ENCODE results near the gene RNU1-2. TPM values are rescaled to one million over a fixed set of nuclear protein-coding genes. Genes with fewer than 3 reads are reported as not detected.
A peak's percentile ranks its signal among the peaks of the same experiment; 100 is the strongest.
"Not testable (repeated sequence)": the region's sequence is repeated elsewhere in the genome, so short reads cannot be mapped to it uniquely, and the experiment has no call there.

RNU1-2 gene
- total and polyA plus RNA-seq, 3 donors from 2014 or later: under 0.01 to 18.9 (median under 0.01) TPM

DNA sequence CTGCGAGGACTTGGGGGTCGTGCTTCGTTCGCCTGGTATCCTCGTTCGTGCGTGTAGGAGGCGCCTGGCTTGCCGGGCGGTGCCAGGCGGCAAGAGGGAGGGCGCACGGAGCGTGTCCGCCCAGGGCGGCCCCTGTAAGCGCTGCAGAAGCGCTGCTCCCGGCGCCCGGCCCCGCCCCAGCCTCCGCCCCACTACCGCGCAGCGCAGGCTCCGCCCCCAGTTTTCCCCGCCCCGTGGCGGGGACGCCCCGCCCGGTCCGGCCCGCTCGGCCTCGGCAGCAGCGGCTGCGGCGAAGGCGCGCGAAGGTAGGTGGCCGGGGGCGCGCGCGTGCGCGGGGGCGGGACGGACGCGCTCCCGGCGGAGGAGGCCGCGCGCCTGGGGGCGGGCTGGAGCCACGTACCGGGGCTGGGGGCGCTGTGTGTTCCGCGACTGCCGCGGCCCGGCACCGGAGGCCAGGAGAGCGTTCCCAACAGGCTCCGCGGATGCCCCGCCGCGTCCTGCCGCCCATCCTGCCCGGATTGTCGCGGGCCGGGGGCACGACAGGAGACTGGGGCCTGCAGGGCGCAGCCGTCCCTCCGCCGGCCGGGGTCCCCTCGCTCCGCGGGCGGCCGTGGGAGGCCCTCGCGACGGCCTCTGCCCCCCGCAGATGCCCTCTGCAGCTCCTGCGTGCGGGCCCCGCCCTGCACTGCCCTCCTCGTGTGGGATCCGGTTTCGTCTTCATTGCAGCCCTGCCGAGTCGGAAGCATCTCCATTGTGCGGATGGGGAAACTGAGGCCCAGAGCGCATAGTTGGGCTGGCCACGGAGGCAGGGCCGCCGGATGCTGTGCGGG, 18.3 kb downstream of the RNU1-2 start:
- Histone ChIP-seq H3K27me3 (no peaks in the 10 kb centered on the region), H3K4me1 (peaks cover 19% of the 10 kb centered on the region), H3K36me3 (ENCODE audit: low read depth, missing control alignments) (no peaks in the 10 kb centered on the region), H3K4me3 (peak overlapping the region; percentile 94 to 99), H3K9me3 (no peaks in the 10 kb centered on the region), H3K27ac (peak overlapping the region; percentile 82 to 87)
- 0 to 1% methylated on average over 61 to 101 of the region's 109 CpGs for WGBS, 2 donors
- DNase-seq: peak; percentile 95
- intact Hi-C loops (cut with DNase I; ENCODE audit: low total_unique reads): no loop called here
- TF ChIP-seq, protein P1, sequence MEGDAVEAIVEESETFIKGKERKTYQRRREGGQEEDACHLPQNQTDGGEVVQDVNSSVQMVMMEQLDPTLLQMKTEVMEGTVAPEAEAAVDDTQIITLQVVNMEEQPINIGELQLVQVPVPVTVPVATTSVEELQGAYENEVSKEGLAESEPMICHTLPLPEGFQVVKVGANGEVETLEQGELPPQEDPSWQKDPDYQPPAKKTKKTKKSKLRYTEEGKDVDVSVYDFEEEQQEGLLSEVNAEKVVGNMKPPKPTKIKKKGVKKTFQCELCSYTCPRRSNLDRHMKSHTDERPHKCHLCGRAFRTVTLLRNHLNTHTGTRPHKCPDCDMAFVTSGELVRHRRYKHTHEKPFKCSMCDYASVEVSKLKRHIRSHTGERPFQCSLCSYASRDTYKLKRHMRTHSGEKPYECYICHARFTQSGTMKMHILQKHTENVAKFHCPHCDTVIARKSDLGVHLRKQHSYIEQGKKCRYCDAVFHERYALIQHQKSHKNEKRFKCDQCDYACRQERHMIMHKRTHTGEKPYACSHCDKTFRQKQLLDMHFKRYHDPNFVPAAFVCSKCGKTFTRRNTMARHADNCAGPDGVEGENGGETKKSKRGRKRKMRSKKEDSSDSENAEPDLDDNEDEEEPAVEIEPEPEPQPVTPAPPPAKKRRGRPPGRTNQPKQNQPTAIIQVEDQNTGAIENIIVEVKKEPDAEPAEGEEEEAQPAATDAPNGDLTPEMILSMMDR (IDR thresholded peaks at IDR 0.05): peak in 1 of 3 experiments; percentile 24
- no peak for TF ChIP-seq POLR2A (IDR thresholded peaks at IDR 0.05)

DNA sequence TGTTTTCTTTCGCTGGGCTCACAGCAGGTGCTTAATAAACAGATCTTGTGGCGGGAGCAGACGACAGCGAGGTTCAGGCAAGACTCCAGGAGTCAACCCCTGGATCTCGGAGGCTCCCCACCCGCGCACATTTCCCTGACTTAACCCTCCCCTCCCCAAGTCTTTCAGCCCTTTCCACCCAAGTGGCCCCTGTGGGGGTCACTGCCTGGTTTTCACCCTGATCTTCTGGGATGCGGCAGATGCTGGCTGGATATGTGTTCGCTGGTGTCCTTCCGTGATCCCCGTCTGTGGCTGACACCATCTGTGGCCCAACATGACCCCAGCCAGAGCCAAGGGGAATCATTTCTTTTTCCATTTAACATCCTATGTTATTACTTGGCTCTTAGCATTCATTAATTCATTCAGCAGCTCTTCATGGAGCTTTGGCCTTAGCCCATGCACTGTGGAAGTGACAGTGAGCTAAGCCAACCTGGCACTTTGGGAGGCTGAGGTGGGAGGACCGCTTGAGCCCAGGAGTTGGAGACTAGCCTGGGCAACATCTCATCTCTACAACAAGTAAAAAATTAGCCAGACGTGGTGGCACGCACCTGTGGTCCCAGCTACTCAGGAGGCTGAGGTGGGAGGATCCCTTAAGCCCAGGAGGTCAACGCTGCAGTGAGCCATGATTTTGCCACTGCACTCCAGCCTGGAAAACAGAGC, 19.3 kb downstream of the RNU1-2 start:
- H3K27ac ChIP-seq; H3K9me3 ChIP-seq; DNase-seq; H3K36me3 ChIP-seq (ENCODE audit: low read depth, missing control alignments); H3K27me3 ChIP-seq; intact Hi-C loops (cut with DNase I; ENCODE audit: low total_unique reads): not testable (repeated sequence)
- H3K4me1 ChIP-seq: peaks cover 19% of the 10 kb centered on the region
- WGBS, 2 donors: 28 to 30% methylated on average over 15 of the region's 15 CpGs
- peak overlapping the region in 1 of 2 donors; percentile 94 for H3K4me3 ChIP-seq

DNA sequence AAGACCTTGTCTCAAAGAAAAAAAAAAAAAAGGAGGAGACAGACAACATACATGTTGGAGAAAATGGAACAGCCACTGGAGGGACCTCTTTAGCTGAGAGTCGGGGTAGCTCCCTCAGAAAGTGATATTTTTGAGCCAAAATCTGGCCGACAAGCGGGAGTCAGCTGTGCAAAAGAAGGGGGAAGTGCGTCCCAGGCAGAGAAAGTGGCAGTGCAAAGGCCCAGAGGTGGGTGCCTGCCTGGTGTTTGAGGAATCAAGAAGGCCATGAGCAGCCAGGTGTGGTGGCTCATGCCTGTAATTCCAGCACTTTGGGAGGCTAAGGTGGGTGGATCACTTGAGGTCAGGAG, 19.8 kb downstream of the RNU1-2 start:
- TF ChIP-seq, protein P1 (IDR thresholded peaks at IDR 0.05): no peak
- TF ChIP-seq POLR2A (IDR thresholded peaks at IDR 0.05): no peak
- WGBS, 2 donors: 65 to 73% methylated on average over 4 of the region's 4 CpGs
- Histone ChIP-seq H3K27ac (no peak overlapping the region), H3K4me3 (no peak overlapping the region), H3K9me3 (no peaks in the 10 kb centered on the region), H3K36me3 (ENCODE audit: low read depth, missing control alignments) (no peaks in the 10 kb centered on the region), H3K4me1 (peaks cover 19% of the 10 kb centered on the region), H3K27me3 (no peaks in the 10 kb centered on the region)
- no peak for DNase-seq
- intact Hi-C loops (cut with DNase I; ENCODE audit: low total_unique reads): no loop called here

DNA sequence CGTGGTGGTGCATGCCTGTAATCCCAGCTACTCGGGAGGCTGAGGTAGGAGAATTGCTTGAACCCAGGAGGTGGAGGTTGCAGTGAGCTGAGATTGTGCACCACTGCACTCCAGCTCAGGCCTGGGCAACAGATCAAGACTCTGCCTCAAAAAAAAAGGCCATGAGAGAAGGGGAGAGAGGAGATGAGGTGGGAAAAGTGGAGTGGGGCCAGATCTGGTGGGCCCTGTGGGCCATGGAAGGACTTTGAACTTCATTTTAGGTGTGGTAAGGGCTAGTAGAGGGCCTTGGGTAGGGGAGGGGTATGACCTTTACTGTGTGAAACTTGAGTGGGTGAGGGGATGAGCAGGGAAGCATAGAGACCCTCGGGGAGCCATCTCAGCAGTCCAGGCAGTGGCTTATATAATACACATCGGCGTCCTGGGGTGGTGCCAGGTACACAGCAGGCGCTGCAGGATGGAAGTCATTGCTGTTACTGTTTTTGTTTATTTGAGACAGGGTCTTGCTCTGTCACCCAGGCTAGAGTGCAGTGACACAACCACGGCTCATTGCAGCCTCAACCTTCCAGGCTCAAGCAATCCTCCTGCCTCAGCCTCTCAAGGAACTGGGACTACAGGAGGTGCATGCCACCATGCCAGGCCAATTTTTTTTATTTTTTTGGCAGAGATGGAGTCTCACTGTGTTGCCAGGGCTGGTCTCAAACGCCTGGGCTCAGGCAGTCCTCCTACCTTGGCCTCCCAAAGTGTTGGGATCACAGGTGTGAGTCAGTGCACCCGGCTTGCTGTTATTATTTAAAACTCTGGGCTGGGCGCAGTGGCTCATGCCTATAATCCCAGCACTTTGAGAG, 20.5 kb downstream of the RNU1-2 start:
- intact Hi-C loops (cut with DNase I; ENCODE audit: low total_unique reads); H3K36me3 ChIP-seq (ENCODE audit: low read depth, missing control alignments); H3K9me3 ChIP-seq; H3K4me3 ChIP-seq; DNase-seq; H3K27ac ChIP-seq; H3K27me3 ChIP-seq: not testable (repeated sequence)
- H3K4me1 ChIP-seq: peaks cover 19% of the 10 kb centered on the region
- WGBS, 2 donors: 77 to 80% methylated on average over 10 of the region's 10 CpGs

DNA sequence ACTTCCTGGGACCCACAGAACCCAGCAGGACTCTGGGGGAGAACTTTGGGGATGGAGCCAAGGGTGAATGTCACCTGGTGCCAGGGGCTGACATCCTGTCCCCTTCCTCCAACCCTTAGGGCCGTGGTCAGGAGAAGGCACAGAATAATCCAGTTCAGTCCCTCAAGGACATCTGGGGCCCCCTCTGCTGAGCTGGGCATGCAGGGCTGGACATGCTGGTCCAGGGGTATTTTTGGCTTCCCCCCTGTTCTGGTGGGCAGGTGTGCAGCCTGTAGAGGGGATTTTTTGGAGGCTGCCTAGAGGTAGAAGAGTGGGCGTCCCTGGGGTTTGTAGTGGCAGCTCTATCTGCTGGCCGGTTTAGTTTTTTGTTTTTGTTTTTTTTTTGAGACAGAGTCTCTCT, 22.6 kb downstream of the RNU1-2 start:
- no peaks in the 10 kb centered on the region for H3K9me3 ChIP-seq
- H3K4me3 ChIP-seq: no peak overlapping the region
- peaks cover 13% of the 10 kb centered on the region for H3K4me1 ChIP-seq
- 68 to 73% methylated on average over 3 of the region's 3 CpGs for WGBS, 2 donors
- TF ChIP-seq, protein P1 (IDR thresholded peaks at IDR 0.05): no peak
- no peak for TF ChIP-seq POLR2A (IDR thresholded peaks at IDR 0.05)
- intact Hi-C loops (cut with DNase I; ENCODE audit: low total_unique reads): no loop called here
- DNase-seq: no peak
- no peaks in the 10 kb centered on the region for H3K27me3 ChIP-seq
- H3K36me3 ChIP-seq (ENCODE audit: low read depth, missing control alignments): no peaks in the 10 kb centered on the region
- no peak overlapping the region for H3K27ac ChIP-seq

DNA sequence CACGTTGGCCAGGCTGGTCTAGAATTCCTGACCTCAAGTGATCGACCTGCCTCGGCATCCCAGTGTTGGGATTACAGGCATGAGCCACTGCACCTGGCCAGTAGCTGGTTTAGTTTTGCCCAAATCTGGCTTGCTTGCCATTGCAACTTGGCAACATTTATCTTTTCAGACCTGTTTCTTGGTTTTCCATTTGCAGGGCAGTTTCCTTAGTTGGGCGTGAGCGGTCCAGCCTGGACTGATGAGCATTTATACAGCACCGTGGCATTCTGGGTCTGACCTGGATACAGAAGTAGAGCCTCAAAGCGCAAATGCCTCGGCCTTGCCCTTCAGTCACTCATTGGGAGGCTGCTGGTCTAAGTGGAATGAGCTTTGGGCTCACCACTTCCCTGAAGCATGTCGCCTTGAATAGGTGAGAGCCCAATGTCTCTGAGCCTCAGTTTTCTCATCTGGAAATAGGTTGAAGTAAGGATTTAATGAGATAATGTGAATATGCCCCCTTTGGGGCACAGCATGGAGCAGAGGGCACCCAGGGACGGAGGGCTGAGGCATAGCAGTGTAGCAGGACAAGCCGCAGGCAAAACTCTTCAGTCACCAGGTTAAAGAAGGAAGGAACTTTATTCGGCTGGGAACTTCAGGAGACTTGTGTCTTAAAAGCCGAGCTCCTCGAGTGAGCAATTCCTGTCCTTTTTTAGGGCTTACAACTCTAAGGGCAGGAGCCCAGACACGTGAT, 23.3 kb downstream of the RNU1-2 start:
- 84 to 87% methylated on average over 15 of the region's 15 CpGs for WGBS, 2 donors
- intact Hi-C loops (cut with DNase I; ENCODE audit: low total_unique reads); DNase-seq: not testable (repeated sequence)

More for the DNA sequence above, 23.3 kb downstream of the RNU1-2 start:
- H3K4me1 ChIP-seq; H3K9me3 ChIP-seq; H3K4me3 ChIP-seq; H3K36me3 ChIP-seq (ENCODE audit: low read depth, missing control alignments); H3K27ac ChIP-seq; H3K27me3 ChIP-seq: not testable (repeated sequence)
